NCI-H510A (cell line): ENCODE measurements around the gene TOB2.
"Not testable (repeated sequence)": the region's sequence is repeated elsewhere in the genome, so short reads cannot be mapped to it uniquely, and the experiment has no call there.

Experiments used
- DNase-seq: peaks from one replicate; lab custom pipeline; 2025; lab: John Stamatoyannopoulos, UW

TOB2 gene

DNA sequence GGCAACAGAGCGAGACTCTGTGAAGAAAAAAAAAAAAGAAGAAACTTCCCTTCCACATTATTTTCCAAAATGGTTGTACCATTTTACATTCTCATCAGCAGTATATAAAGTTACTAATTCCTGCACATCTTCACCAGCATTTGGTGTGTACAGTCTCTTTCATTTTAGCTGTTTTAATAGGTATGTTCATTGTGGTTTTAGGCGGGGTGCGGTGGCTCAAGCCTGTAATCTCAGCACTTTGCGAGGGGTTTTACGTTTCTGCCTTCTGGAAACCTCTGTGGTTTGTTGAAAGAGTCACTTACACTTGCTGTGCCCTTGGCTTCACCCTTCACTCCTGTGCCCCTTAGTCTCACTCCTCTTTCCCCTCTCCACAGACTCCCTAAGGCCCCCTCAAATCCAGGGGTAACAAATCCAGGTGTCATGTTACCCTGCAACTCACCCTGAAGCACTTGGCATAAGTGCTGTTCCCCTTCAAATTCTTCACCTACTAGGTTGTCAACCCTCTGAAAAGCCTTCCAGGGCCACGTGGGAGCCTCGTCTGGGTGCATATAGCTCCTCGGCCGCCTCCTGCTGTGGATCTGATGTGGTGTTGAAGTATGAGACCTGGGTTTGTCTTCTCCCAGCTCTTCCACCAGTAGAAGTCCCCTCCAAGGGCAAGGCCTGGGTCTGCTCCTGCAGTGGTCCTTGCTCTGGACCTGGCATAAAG is 20.8 kb downstream of the TOB2 start:
- DNase-seq = no peak

DNA sequence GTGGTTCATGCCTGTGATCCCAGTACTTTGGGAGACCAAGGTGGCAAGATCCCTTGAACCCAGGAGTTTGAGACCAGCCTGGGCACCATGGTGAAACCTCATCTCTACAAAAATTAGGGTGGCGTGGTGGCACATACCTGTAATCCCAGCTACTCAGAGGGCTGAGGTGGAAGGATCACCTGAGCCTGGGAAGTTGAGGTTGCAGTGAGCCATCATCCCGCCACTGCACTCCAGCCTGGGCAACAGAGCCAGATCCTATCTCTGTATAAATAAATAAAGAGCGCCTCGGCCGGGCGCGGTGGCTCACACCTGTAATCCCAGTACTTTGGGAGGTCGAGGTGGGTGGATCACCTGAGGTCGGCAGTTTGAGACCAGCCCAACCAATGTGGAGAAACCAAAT is 27.9 kb downstream of the TOB2 start:
- DNase-seq = no peak

DNA sequence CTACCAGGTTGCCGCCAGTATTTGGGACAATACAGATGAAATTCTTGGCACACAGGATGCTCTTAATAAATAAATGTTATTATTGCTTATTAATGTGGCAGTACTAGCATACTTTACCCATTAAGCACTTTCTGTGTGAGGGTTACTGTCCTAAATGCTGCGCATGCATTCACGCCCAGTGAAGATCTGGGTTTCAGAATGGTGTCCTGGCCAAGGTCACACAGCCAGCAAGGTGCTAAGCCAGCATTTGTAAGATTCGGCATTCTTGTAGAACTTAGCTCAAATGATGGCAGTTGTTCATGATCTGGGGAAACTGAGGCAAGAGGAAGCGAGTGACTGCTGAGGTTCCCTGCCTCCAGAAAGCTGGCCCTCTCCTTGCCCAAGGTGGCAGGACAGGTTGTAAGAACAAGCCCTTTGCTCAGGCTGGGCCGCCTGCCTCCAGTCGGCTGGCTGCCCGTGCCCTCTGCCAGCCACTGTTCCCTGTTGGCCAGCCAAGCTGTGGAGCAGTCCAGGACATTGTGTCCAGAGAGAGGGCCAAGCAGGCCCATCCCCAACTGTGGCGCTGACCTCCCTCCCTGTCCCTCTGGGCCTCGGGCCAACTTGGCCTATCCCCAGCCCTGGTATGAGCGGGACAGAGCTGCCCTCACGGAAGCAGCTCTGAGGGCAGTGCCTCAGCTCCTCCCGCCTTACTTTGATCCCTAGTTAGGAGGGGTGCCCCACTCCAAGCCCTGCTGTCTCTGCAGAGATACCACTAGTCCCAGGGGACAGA is 28.8 kb downstream of the TOB2 start:
- DNase-seq = no peak

DNA sequence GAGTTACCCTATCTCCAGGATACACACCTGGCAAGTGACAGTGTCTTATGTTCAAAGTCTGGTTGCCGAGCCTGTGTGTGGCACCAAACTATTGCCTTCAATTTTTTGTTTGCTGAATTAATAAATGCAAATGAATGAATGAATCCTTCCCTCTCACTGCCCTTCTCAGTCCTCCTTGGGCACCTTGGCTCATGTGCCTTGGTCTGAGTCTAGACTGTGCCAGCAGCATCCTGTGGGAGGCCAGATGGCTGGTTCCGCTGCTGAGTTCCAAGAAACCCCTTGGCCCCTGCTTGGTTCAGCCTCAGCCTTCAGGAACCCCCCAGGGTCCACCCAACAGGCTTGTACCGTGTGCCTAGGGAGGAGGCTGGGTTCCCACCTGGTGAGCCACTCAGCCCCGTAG is 31.0 kb downstream of the TOB2 start:
- DNase-seq = no peak

DNA sequence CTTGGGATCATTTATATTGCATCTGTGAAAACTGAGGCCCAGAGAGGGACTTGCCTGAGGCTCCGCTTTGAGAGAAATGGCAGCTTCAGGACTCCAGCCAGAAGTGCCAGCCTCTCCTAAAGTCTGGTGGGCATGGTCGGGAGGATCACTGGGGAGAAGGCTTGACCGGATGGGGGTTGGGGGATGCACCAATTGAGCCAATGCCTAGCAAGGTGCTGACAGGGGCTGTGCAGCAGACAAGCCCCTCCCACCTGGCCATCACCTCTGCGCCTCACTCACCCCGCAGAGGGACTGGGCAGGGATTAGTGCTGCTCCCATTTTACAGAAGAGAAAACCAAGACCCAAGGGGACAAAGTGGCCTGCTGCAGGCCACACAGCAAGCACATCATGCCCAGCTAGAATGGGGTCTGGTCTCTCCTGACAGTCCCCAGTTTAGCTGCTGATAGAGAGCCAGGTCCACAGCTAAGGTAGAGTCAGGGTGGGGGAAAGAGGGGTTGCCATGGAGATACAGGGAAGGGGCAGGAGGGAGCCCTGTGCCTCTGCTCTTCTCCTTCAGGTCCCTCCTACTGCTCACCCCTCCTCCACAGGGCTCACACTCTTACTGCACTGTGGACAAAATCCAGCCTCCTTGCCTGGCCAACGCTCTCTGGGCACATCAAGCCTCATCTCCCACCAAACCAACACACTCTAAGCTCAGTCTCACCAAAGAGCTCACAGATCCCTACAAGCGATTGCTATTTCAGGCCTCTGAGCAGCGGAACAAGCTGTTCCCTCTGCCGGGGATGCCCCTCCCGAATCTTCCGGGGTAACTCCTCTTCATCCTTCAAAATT is 35.4 kb downstream of the TOB2 start:
- DNase-seq = no peak

DNA sequence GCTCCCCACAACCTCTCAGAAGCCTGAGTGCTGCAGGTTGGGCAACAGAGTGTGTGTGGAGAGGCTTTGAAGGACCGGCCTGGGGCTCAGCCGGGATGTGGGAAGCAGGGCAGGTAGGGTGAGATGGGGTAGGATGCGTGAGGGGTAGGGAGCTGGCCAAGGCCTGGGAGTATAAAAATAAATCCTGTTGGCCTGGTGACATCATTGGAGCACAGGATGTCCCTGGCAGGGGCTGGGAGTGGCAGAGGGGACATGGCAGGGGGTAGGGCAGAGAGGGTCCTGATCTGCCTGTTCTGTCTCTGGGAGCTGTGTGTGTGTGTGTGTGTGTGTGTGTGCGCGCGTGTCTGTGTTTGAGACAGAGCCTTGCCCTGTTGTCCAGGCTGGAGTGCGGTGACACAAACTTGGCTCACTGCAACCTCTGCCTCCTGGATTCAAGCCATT is 36.3 kb downstream of the TOB2 start:
- no peak for DNase-seq

DNA sequence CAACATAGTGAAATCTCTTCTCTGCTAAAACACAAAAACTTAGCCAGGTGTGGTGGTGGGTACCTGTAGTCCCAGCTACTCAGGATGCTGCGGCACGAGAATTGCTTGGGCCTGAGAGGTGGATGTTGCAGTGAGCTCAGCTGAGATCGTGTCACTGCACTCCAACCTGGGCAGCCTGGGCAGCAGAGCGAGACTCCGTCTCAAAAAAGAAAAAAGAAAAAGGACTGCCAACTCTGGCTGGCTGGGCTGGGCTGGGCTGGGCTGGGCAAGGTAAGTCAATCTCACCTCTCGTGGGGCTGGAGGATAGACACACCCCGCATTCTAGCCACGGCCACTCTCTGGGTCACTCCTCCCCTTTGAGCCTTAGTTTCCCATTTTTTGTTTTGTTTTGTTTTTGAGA is 37.9 kb downstream of the TOB2 start:
- no peak for DNase-seq

DNA sequence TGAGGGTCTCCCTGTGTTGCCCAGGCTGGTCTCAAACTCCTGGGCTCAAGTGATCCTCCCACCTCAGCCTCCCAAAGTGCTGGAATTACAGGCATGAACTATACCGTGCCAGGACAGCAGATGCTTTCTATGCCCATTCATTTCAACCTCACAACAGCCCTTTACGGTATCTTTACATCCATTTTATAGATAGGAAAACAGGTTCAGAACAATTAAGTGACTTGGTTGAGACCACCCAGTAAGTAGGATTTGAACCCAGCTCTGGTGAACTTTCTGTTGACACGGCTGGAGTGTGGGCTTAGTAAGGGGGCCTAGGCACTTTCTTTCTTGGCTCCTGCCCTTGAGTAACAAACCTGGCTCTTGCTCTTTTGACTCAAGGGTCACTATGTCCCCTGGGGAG is 39.2 kb downstream of the TOB2 start:
- no peak for DNase-seq

DNA sequence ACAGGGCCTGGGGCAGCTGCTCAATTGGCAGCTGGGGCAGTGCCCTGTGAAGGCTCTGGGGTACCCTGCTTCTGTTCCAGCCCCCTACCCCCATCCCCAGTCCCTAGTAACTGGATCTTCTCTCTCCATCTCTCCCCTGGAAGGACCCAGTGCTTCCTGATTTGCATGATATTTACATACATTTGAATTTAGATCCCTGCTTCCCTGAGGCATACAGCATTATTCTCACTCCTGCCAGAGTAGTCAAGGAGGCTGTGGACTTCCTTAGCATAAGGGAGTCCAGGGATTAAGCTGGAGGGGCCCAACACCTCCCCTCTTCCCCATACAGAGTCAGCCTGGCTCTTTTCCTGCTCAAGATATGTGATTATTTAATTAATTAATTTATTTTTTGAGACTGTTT is 40.2 kb downstream of the TOB2 start:
- DNase-seq = no peak

DNA sequence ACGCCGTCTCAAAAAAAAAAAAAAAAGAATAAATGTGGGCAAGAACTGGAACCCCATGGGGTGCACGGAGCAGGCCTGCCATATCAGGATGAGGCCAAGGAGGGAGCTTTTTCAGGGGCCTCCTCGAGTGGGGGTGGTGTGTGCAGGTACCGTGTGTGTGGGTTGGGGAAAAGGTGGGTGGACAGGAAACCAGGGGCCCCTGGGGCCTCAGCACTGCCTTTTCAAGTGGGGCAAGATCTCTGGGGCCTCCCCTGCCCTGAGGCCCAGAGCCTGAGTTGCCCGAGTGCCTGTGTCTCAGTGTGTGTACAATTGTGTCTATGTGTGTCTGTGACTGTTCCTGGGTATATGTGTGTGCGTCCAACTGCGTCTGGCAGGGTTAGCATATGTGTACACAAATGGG is 41.0 kb downstream of the TOB2 start:
- no peak for DNase-seq

DNA sequence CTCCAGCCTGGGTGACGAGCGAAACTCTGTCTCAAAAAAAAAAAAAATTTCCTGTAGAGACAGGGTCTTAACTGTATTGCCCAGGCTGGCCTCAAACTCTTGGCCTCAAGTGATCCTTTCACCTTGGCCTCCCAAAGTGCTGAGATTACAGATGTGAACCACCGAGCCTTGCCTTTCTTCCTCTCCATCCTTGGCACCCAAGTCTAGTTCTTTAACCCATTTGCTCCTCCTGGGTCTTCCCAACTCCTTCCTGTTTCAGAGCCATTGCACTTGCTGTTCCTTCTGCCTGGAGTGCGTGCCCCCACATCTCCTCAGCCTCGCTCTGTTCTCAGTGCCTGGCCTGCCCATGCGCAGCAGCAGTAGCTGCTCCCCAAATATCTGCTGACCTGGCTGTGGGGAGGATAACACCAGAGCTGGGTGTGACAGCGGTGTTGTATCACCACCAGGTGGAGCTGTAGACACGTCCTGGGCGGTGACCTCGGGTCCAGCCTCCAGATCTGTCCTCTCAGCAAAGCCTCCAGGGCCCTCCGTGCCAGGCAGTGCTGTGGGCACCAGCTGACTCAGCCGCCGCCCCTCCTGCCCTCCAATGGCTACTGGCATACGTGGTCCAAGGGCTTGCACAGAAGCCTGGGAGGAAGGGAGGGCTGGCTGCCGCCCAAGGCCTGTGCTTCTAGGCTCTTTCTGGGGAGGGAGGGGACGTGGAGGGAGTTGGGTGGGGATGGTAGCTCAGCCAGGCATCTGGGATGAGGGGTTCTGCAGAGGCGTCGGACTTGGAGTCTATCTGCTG is 42.9 kb downstream of the TOB2 start:
- peak; percentile 57 for DNase-seq

DNA sequence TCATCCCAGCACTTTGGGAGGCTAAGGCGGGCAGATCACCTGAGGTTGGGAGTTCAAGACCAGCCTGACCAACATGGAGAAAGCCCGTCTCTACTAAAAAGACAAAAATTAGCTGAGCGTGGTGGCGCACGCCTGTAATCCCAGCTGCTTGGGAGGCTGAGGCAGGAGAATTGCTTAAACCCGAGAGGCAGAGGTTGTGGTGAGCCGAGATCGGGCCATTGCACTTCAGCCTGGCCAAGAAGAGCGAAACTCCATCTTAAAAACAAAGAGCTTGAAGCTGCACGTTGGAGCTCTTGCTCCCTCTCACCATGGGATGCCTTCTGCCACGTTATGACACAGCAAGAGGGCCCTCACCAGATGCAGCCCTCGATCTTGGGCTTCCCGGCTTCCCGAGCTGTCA is 43.8 kb downstream of the TOB2 start:
- DNase-seq = not testable (repeated sequence)

DNA sequence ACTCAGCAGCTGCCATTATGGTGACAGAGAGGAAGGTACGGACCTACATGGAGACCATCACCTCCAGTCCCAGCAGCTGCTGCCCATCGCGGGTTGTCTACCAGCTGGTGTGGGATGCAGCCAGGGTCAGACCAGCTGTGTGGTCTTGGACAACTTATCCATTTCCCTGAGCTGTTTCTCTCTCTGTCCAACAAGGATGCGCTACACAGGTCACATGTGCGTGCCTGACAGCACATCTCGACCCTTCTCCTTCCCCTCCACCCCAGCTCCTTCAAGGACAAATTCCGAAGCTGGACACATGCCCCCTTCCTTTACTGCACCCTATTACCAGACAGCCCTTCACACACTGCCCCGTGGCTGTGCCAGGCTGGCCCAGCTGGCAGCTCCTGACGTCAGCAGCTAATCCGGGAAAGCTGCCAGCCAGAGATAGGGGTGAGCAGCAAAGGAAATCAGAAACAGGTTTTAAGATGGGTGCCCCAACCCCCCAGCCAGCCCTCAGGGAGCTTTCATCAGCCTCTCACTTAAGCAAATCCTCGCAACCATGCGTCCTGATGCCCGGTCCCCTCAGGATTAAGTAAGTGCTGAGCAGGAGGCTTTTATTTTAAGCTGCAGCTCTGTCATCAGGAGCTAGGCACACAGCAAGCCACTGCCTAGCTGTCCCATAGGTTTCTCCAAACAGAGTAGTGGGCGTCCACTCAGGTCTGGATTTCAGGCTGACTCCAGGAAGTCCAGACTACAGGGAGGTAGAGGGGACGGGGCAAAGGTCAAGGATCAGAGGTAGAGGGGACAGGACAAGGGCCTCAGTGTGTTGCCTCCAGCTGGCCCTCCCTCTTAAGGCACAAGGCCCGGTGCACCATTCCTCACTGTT is 44.6 kb downstream of the TOB2 start:
- DNase-seq = no peak

DNA sequence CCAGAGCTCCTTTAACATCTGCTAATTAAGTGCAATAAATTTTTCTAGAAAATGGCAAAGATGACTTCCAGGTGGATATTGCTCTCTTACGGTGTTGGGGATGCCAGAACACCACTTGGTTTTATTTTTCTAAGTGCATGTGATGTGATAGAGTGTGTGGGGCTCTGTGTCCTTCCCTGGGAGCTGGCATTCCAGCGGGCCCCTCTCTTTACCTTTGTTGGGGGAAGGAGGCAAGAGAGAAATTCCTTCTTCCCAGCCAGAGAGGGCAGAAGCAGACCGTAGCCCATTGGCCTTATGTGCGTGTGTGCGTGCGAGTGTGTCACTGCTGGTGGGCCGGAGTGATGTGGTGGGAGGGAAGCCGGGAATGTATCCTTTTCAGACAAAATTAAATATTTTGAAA is 47.7 kb downstream of the TOB2 start:
- no peak for DNase-seq

DNA sequence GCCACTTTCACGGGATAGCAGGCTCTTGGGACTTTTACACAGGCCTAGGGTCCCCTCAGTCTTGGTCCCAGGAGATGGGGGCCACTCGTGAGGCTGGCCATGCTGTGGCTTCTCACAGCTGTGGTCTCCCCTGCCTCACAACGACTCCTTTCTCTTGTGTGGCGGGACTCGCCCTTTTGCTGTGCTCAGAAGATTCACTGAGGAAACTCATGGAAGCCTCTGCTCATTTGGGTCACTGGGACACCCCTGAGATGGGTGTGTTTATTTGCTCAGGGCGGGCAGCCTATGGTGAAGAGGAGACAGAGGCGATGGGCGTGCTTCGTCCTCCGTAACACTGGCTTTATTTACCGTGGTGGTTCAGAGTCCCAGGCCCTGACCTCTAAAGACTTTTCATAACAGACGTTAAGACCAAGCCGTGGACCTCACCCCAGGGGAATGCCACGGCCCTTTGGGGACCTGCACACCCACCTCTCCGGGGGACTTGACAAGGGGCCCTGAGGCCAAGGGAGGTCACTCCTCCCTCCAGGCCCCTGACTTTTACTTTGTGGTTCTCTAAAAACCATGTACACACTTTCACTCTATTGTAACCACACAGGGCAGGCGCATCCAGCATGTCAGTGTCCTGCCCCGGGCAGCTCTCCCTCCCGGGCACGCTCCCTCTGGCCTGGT is 49.3 kb downstream of the TOB2 start:
- no peak for DNase-seq

DNA sequence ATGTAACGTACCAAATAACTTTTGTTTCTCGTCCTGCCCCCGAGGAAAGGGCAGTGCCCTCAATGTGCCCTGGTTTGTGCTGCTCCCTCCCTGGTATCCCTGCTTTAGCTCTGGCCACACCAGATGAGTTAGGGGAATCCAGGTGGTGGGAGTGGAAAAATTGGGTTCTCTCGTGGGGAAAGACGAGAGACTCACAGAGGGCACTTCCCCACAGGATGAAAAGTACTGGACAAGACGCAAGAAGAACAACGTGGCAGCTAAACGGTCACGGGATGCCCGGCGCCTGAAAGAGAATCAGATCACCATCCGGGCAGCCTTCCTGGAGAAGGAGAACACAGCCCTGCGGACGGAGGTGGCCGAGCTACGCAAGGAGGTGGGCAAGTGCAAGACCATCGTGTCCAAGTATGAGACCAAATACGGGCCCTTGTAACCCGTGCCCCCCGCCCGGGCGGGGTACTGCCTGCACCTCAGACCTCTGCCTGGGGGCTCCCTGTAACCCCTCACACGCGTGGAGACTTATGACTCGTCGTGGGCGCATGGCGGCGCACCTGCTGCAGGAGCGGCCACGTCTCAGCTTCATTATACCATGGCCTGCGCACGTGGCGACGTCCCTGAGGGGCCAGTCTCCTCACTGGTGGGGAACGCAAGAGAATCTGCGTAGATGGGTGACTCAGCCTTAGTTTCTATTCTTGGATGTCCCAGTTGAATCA is 50.9 kb downstream of the TOB2 start:
- DNase-seq = no peak

DNA sequence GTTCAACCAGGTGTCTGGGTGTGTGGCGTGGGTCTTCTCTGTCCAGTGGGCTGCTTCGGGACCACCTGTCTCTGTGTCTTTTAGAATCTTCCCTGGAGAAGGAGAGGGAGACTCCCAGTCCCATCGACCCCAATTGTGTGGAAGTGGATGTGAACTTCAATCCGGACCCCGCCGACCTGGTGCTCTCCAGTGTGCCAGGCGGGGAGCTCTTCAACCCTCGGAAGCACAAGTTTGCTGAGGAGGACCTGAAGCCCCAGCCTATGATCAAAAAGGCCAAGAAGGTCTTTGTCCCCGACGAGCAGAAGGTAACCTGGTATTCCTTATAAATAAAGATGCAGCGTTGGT is 52.6 kb downstream of the TOB2 start:
- DNase-seq = no peak

DNA sequence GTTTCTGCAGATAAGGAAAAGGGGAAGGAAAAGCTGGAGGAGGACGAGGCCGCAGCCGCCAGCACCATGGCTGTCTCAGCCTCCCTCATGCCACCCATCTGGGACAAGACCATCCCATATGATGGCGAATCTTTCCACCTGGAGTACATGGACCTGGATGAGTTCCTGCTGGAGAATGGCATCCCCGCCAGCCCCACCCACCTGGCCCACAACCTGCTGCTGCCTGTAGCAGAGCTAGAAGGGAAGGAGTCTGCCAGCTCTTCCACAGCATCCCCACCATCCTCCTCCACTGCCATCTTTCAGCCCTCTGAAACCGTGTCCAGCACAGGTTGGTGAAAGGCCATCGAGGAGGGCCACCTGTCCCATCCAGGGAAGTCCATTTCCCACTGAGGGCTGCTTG is 59.3 kb downstream of the TOB2 start:
- no peak for DNase-seq

DNA sequence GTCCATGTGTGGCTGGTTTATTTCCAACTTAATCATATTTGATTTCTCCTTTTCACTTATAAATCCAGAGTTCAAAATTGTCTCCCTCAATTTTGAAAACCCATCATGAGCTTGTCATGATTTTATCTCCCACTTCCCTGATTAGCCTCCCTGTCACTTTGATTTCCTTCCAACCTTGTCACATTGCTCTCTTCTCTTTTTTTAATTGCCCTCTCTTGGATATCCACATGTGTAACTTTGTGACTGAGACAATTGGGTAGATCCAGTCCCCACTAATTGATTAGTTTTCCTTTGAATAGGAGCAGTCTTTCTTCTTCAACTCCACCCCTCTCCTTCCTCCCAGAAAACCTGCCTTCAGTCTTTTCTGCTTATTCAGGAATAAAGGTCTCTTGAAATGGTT is 62.5 kb downstream of the TOB2 start:
- no peak for DNase-seq
